ENCODE measurements around the gene RAC2. TPM values are rescaled to one million over a fixed set of nuclear protein-coding genes. Genes with fewer than 3 reads are reported as not detected.

Gene RAC2
- total RNA-seq, 2 donors from 2014 or later = 27.4 to 27.6 TPM

DNA sequence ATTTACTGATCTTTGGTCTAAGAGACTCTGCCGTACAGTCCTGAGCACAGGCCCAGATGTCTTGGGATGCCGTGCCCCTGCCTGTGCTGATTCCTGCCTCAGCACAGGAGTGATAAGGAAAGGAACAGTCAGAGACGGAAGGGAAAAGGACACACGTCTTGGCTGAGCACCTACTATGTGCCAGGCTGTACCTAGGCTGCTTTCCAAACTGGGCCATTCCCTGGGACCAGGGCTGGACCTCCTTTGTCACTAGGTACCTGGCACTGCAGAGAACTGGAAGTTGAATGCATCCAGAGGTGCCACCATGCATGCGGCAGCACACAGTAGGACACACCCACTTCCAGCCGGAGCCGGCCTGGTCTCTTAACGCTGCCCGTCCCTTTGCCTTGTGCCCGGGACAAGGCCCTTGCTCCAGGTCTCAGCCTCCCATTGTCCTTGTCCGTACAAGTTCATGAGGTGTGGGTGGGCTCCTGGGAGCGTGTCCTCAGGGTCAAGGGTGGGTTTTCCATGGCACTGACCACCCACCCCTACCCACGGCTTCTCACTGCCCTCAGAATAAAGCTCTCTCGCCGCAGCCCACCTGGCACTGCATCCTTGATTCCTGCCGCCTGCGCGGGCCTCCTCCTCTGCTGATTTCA is 30.7 kb downstream of the RAC2 start:
- DNase-seq = no peak
- Histone ChIP-seq H3K4me3 (no peak overlapping the region), H3K4me1 (no peaks in the 10 kb centered on the region), H3K27ac (no peak overlapping the region), H3K36me3 (no peaks in the 10 kb centered on the region), H3K27me3 (no peaks in the 10 kb centered on the region), H3K9ac (ENCODE audit: low read depth in 2 of 2, low read length in 2 of 2) (no peak overlapping the region), H3K9me3 (no peaks in the 10 kb centered on the region)
- intact Hi-C loops (cut with DNase I) = no loop called here
- TF ChIP-seq, protein P1, sequence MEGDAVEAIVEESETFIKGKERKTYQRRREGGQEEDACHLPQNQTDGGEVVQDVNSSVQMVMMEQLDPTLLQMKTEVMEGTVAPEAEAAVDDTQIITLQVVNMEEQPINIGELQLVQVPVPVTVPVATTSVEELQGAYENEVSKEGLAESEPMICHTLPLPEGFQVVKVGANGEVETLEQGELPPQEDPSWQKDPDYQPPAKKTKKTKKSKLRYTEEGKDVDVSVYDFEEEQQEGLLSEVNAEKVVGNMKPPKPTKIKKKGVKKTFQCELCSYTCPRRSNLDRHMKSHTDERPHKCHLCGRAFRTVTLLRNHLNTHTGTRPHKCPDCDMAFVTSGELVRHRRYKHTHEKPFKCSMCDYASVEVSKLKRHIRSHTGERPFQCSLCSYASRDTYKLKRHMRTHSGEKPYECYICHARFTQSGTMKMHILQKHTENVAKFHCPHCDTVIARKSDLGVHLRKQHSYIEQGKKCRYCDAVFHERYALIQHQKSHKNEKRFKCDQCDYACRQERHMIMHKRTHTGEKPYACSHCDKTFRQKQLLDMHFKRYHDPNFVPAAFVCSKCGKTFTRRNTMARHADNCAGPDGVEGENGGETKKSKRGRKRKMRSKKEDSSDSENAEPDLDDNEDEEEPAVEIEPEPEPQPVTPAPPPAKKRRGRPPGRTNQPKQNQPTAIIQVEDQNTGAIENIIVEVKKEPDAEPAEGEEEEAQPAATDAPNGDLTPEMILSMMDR (IDR thresholded peaks at IDR 0.05) = no peak

DNA sequence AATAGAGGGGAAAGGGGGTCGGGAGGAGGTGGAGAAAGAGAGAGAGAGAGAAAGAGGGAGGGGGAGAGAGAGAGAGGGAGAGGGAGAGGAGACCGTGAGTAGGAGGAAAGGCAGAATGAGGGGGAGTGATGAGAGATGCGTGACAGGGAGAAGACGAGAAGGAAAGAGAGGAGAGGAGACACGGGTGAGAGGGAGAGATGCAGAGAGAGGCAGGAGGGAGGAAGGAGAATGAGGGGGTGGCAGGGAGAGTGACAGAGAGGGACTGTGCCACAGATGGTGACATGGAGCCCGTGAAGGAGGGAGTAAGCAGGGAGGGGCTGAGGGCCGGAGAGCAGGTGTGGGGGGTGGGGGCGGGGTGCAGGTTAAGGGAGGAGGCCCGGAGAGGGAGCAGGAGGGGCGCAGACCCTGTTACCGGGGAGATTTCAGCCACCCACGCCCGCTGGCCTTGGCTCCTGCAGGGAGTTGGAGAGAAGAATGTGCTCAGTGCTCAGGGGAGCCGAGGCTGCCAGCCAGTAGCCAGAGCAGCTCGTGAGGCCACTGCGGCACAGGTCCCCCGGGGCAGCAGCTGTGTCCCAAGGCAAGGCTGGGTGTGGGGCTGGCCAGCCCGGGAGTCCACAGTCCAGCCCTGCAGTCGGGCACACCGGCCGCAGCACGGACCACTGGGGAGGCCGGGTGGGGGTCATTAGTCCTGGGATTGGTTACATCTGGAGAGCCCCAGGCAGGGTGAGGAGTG is 31.7 kb downstream of the RAC2 start, which contains the start of gene SSTR3:
TSS of gene SSTR3 (minus strand) at position 304 of the 733 bp plus-strand sequence. CDS start 4,674 bp downstream, outside the sequence.
- Histone ChIP-seq H3K9me3 (no peaks in the 10 kb centered on the region), H3K4me1 (no peaks in the 10 kb centered on the region), H3K9ac (ENCODE audit: low read depth in 2 of 2, low read length in 2 of 2) (no peak within 1 kb of the TSS), H3K36me3 (no peaks in the 10 kb centered on the region), H3K27ac (no peak within 1 kb of the TSS), H3K27me3 (no peaks in the 10 kb centered on the region), H3K4me3 (no peak within 1 kb of the TSS)
- DNase-seq = no peak
- TF ChIP-seq, protein P1 (IDR thresholded peaks at IDR 0.05) = no peak
- intact Hi-C loops (cut with DNase I) = no loop called here

DNA sequence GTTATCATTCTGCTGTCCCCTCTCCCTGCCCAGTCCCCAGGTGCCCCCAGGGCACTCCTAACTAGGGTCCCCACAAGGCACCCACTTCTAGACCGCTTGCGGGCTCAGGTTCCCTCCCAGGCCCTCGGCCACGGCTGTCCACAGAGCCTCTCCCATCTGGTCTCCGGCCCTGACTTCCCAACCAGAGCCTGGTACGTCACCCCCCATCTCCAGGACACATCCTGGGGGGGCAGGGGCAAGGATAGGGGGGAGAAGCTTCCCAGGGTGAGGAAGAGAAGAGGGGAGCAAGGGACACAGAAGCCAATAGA is 32.2 kb downstream of the RAC2 start:
- Histone ChIP-seq H3K9me3 (no peaks in the 10 kb centered on the region), H3K4me1 (no peaks in the 10 kb centered on the region), H3K36me3 (no peaks in the 10 kb centered on the region), H3K27ac (no peak overlapping the region), H3K4me3 (no peak overlapping the region), H3K9ac (ENCODE audit: low read depth in 2 of 2, low read length in 2 of 2) (no peak overlapping the region), H3K27me3 (no peaks in the 10 kb centered on the region)
- TF ChIP-seq, protein P1 (IDR thresholded peaks at IDR 0.05) = no peak
- intact Hi-C loops (cut with DNase I) = no loop called here
- DNase-seq = no peak

DNA sequence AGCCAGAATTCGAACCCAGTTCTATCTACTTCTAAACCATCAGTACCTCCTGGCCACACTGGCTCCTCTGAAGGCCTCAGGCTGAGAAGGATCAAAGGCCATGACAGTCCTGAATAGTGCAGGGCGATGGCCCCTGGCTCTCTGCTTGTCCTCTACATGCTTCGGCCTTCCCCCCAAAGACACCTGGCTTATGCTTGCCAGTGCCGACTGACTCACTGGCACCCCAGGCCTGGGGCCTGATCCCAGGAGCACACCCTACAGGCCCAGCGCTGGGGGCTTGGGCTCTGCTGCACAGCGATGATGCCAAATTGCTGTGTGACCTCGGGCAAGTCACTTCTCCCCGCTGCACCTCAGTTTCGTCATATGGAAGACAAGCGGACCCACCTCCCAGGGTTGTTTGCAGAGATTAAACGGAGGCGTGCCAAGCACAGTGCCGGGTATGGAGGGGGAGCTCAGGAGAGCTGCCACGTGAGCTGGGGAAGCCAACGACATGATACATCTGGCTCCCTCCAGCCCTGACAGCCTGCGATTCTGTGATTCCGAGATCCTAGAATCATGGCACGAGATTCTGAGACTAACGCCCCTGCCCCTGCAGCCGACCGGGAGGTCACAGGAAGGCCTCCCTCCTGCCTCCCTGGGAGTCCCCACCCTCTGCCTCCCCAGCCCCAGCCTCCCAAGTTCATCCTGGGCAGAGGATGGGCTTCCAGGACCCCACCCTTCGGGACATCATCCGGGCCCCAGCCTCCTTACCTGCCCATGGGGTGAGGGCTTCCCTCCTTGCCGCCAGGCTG is 32.8 kb downstream of the RAC2 start:
- no peaks in the 10 kb centered on the region for H3K9me3 ChIP-seq
- H3K4me3 ChIP-seq = no peak overlapping the region
- H3K4me1 ChIP-seq = no peaks in the 10 kb centered on the region
- TF ChIP-seq, protein P1 (IDR thresholded peaks at IDR 0.05) = no peak
- no peaks in the 10 kb centered on the region for H3K36me3 ChIP-seq
- H3K27me3 ChIP-seq = no peaks in the 10 kb centered on the region
- no peak for DNase-seq
- intact Hi-C loops (cut with DNase I) = no loop called here
- no peak overlapping the region for H3K27ac ChIP-seq
- H3K9ac ChIP-seq (ENCODE audit: low read depth in 2 of 2, low read length in 2 of 2) = no peak overlapping the region

DNA sequence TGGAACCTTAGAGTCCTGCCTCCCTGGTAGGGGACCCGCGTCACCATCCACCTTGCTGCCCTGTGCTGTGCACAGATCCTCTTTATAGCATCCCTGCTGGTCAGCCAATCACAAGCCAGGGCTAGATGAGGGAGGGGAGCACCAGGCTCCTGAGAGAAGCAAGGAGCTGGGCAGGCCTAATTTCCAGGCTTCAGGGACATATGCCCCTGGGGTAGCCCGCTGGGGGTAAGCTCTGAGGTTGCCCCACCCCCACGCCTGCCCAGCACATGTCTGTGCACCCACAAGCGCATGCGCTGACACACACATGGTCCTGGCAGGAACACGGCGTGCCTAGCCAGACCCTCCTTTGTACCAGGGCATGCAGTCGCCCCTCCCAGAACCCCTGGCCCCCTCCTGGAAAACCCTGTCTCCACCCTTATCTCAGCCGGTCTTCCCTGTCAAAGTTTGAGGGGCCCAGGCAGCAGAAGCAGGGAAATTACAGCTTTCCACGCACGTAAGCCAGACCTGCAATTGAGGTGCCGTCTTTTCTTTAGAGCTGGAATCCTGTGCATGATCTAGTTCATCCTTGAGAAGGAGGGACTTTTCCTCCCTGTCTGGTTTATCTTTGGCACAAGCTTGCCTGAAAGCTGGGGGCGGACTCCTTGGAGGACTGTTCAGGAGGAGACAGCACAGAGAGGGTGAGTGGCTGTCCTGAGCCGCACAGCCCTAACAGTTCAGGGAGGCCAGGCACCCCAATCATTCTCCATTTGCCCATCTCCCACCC is 33.8 kb downstream of the RAC2 start:
- intact Hi-C loops (cut with DNase I) = no loop called here
- DNase-seq = no peak
- TF ChIP-seq, protein P1 (IDR thresholded peaks at IDR 0.05) = no peak
- Histone ChIP-seq H3K27ac (no peak overlapping the region), H3K27me3 (no peaks in the 10 kb centered on the region), H3K4me3 (no peak overlapping the region), H3K9me3 (no peaks in the 10 kb centered on the region), H3K36me3 (no peaks in the 10 kb centered on the region), H3K9ac (ENCODE audit: low read depth in 2 of 2, low read length in 2 of 2) (no peak overlapping the region), H3K4me1 (no peaks in the 10 kb centered on the region)

All from colonic mucosa (tissue), 4 donors.